ACC112 (cell line): ENCODE measurements around the gene TATDN2.
"Not testable (repeated sequence)": the region's sequence is repeated elsewhere in the genome, so short reads cannot be mapped to it uniquely, and the experiment has no call there.

ENCODE experiments used
- H2AFZ ChIP-seq: fragments of 200-600 bp; sonication (generic); one replicate; pipeline ENCODE4 v1.6.0; 2017; ENCODE audit warnings: antibody characterized with exemption, low read length; ENCODE audit not compliant: unreplicated experiment
- H3K27ac ChIP-seq: fragments of 200-600 bp; sonication (generic); 2 replicates; pipeline ENCODE4 v1.5.1; 2014; ENCODE audit warnings: low read depth, mild to moderate bottlenecking, antibody characterized with exemption, low read length, moderate library complexity
- H3K27me3 ChIP-seq: fragments of 200-600 bp; sonication (generic); 2 replicates; pipeline ENCODE4 v1.6.1; 2014; ENCODE audit warnings: mild to moderate bottlenecking, antibody characterized with exemption, low read length, moderate library complexity, mixed read lengths; ENCODE audit not compliant: insufficient read depth
- H3K36me3 ChIP-seq: fragments of 200-600 bp; sonication (generic); 2 replicates; pipeline ENCODE4 v1.6.1; 2016; ENCODE audit warnings: mild to moderate bottlenecking, antibody characterized with exemption, low read length, moderate library complexity, mixed read lengths; ENCODE audit not compliant: insufficient read depth
- H3K4me1 ChIP-seq: fragments of 200-600 bp; sonication (generic); one replicate; pipeline ENCODE4 v1.6.1; 2016; ENCODE audit warnings: low read length, mixed read lengths; ENCODE audit not compliant: insufficient read depth, unreplicated experiment, control insufficient read depth
- H3K4me3 ChIP-seq: fragments of 200-600 bp; sonication (generic); 2 replicates; pipeline ENCODE4 v1.5.1; 2014; ENCODE audit warnings: mild to moderate bottlenecking, low read depth, low read length
- H3K79me2 ChIP-seq: fragments of 200-600 bp; sonication (generic); one replicate; pipeline ENCODE4 v1.6.0; 2016; ENCODE audit warnings: low read length; ENCODE audit not compliant: control insufficient read depth, unreplicated experiment, insufficient read depth

The TATDN2 gene

DNA sequence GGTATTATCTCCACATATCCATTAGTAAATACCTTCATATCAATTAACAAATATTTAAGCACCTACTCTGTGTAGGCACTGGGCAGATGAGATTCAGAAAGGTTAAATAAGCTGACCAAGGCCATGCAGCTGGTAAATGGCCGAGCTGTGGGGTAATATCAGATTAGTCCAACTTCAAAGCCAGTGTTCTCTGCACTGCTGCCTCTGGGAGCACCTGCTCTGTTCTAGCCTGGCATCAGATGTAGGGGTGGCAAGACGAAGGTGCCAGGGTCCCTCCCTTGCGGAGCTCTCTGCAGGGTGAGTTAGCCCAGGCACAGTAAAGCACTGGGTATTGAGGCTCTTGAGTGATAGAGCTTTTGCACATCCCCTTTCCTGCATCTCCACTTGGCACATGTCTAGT is 5.5 kb downstream of the TATDN2 start:
- H3K27me3 ChIP-seq: no peaks in the 10 kb centered on the region
- H3K79me2 ChIP-seq: peaks cover 70% of the 10 kb centered on the region
- H3K27ac ChIP-seq: no peak overlapping the region
- peaks cover 27% of the 10 kb centered on the region for H3K36me3 ChIP-seq
- H2AFZ ChIP-seq: no peak overlapping the region
- peaks cover 13% of the 10 kb centered on the region for H3K4me1 ChIP-seq
- no peak overlapping the region for H3K4me3 ChIP-seq

DNA sequence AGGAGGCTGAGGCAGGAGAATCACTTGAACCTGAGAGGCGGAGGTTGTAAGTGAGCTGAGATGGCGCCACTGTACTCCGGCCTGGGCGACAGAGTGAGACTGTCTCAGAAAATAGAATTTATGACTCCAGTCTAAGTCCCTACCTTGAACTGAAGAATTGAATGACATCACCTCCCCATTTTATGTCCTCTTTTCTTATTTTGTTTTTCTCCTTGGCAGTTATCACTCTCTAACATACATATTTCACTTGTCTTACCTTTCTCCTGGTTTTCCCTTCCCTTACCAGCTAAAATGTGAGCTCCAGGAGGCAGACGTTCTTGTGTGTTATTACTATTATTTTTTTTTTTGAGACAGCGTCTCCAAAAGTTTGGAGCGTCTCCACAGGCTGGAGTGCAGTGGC is 7.6 kb downstream of the TATDN2 start:
- peaks cover 28% of the 10 kb centered on the region for H3K36me3 ChIP-seq
- no peak overlapping the region for H3K27ac ChIP-seq
- peaks cover 5% of the 10 kb centered on the region for H3K4me1 ChIP-seq
- no peak overlapping the region for H2AFZ ChIP-seq
- H3K79me2 ChIP-seq: peaks cover 63% of the 10 kb centered on the region
- H3K4me3 ChIP-seq: no peak overlapping the region
- no peaks in the 10 kb centered on the region for H3K27me3 ChIP-seq

DNA sequence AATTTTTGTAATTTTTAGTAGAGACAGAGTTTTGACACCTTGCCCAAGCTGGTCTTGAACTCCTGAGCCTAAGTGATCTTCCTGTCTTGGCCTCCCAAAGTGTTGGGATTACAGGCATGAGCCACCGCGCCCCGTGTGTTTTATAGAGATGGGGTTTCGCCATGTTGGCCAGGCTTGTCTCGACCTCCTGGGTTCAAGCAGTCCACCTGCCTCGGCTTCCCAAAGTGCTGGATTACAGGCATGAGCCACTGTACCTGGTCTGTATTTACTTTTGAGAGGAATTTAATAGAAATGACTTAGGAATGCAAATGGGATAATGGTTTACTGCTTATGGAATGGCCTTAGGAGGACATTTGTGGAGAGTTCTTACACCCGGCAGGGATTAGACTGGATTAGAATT is 10.8 kb downstream of the TATDN2 start:
- Histone ChIP-seq H3K27me3 (no peaks in the 10 kb centered on the region), H2AFZ (no peak overlapping the region), H3K4me3 (no peak overlapping the region), H3K4me1 (peaks cover 5% of the 10 kb centered on the region), H3K36me3 (peaks cover 28% of the 10 kb centered on the region; the same call in 1 of the 2 replicates), H3K79me2 (peaks cover 51% of the 10 kb centered on the region), H3K27ac (no peak overlapping the region)

DNA sequence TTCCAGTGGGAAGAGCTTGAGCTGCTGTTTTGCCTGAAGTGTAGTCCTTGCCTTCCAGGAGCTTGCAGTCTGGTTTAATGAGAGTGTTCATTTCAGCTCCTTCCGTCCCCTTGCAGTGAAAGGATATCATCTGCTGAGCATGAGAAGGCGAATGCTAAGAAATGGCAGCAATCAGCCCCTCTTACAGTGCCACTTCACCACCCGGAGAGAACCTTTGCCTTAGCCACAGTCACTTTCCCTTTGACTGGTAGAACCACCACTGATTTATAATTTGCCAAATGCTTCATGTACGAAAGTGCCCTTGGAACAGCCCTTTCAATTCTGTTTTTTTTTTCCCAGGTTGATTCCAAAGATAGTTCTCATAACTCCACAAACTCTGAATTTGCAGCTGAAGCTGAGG is 11.5 kb downstream of the TATDN2 start:
- no peak overlapping the region for H3K27ac ChIP-seq
- peaks cover 20% of the 10 kb centered on the region; the same call in 1 of the 2 replicates for H3K36me3 ChIP-seq
- no peak overlapping the region for H3K4me3 ChIP-seq
- H2AFZ ChIP-seq: no peak overlapping the region
- no peaks in the 10 kb centered on the region for H3K27me3 ChIP-seq
- peaks cover 5% of the 10 kb centered on the region for H3K4me1 ChIP-seq
- H3K79me2 ChIP-seq: peaks cover 51% of the 10 kb centered on the region

- no peak overlapping the region for H2AFZ ChIP-seq
- H3K4me1 ChIP-seq: peaks cover 5% of the 10 kb centered on the region
- H3K27ac ChIP-seq: no peak overlapping the region
- no peaks in the 10 kb centered on the region for H3K27me3 ChIP-seq
- no peak overlapping the region for H3K4me3 ChIP-seq
- H3K79me2 ChIP-seq: peaks cover 47% of the 10 kb centered on the region
- H3K36me3 ChIP-seq: peaks cover 20% of the 10 kb centered on the region; the same call in 1 of the 2 replicates
These were observed 12.0 kb downstream of the TATDN2 start for GRCh38 chr3:10260211-10260701.

GRCh38 chr3:10262027-10262426 is 13.8 kb downstream of the TATDN2 start:
- H3K4me1 ChIP-seq: peaks cover 5% of the 10 kb centered on the region
- peaks cover 51% of the 10 kb centered on the region for H3K79me2 ChIP-seq
- peaks cover 17% of the 10 kb centered on the region; the same call in 1 of the 2 replicates for H3K36me3 ChIP-seq
- H3K4me3 ChIP-seq: no peak overlapping the region
- no peak overlapping the region for H2AFZ ChIP-seq
- no peaks in the 10 kb centered on the region for H3K27me3 ChIP-seq
- H3K27ac ChIP-seq: no peak overlapping the region

GRCh38 chr3:10263646-10264363 is 15.5 kb downstream of the TATDN2 start:
- Histone ChIP-seq H3K4me3 (no peak overlapping the region), H3K79me2 (peaks cover 64% of the 10 kb centered on the region), H3K4me1 (peaks cover 16% of the 10 kb centered on the region), H2AFZ (no peak overlapping the region), H3K27ac (no peak overlapping the region), H3K27me3 (no peaks in the 10 kb centered on the region), H3K36me3 (peaks cover 25% of the 10 kb centered on the region; the same call in 1 of the 2 replicates)

DNA sequence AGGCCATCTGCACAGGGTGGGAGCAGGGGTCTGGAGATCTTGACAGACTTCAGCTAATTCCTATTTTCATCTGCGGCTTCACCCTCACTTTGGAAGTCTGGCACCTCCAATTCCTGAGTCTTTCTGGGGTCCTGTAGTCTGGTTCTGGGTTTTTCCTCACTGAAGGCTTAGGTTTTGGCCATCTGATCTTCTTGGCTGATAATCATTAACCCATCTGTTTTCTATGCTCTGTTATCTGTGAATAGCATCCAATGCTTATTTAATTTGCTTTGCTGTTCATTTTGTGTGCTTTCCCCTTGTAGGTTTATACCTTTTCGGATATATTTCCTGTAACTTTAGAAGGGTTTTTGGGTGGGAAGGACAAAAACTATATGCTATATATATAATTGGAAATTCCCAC is 17.6 kb downstream of the TATDN2 start:
- Histone ChIP-seq H3K79me2 (peaks cover 71% of the 10 kb centered on the region), H2AFZ (no peak overlapping the region), H3K4me1 (peaks cover 16% of the 10 kb centered on the region), H3K27me3 (no peaks in the 10 kb centered on the region), H3K36me3 (peaks cover 31% of the 10 kb centered on the region; the same call in 1 of the 2 replicates), H3K27ac (no peak overlapping the region), H3K4me3 (no peak overlapping the region)

DNA sequence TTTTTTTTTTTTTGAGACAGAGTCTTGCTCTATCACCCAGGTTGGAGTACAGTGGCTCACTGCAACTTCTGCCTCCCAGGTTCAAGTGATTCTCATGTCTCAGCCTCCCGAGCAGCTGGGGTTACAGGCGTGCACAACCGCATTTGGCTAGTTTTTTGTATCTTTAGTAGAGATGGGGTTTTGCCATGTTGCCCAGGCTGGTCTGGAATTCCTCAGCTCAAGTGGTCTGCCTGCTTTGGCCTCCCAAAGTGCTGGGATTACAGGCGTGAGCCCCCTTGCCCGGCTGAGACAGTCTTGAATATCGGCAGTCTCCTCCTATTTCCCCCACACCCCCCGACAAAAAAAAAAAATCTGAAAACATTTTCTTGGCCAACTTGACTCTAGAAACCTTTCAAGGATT is 18.7 kb downstream of the TATDN2 start:
- Histone ChIP-seq H3K79me2 (peaks cover 78% of the 10 kb centered on the region), H3K36me3 (peaks cover 30% of the 10 kb centered on the region; the same call in 1 of the 2 replicates), H3K4me1 (peaks cover 16% of the 10 kb centered on the region)
- H3K27ac ChIP-seq, H3K4me3 ChIP-seq, H3K27me3 ChIP-seq, H2AFZ ChIP-seq: not testable (repeated sequence)

GRCh38 chr3:10268116-10268515 is 19.9 kb downstream of the TATDN2 start:
- H3K4me3 ChIP-seq: no peak overlapping the region
- H3K27me3 ChIP-seq: no peaks in the 10 kb centered on the region
- no peak overlapping the region for H3K27ac ChIP-seq
- peaks cover 82% of the 10 kb centered on the region for H3K79me2 ChIP-seq
- H3K36me3 ChIP-seq: peaks cover 26% of the 10 kb centered on the region; the same call in 1 of the 2 replicates
- no peak overlapping the region for H2AFZ ChIP-seq
- H3K4me1 ChIP-seq: peaks cover 16% of the 10 kb centered on the region

GRCh38 chr3:10268930-10269329 is 20.7 kb downstream of the TATDN2 start:
- H3K4me3 ChIP-seq: no peak overlapping the region
- no peak overlapping the region for H2AFZ ChIP-seq
- H3K36me3 ChIP-seq: peaks cover 26% of the 10 kb centered on the region; the same call in 1 of the 2 replicates
- H3K27ac ChIP-seq: no peak overlapping the region
- H3K27me3 ChIP-seq: no peaks in the 10 kb centered on the region
- H3K79me2 ChIP-seq: peaks cover 82% of the 10 kb centered on the region
- peaks cover 11% of the 10 kb centered on the region for H3K4me1 ChIP-seq
